GM19468 (cell line): ENCODE measurements around the gene BCL2.
A peak's percentile ranks its signal among the peaks of the same experiment; 100 is the strongest.
"Not testable (repeated sequence)": the region's sequence is repeated elsewhere in the genome, so short reads cannot be mapped to it uniquely, and the experiment has no call there.

ENCODE experiments used
- ATAC-seq: cut with Tn5 transposase; IDR thresholded peaks from one replicate; pipeline ENCODE4 v1.9.1; 2021; ENCODE audit warnings: mild to moderate bottlenecking, moderate library complexity, moderate number of reproducible peaks; ENCODE audit not compliant: unreplicated experiment; ENCODE audit errors: extremely low read depth

The BCL2 gene

DNA sequence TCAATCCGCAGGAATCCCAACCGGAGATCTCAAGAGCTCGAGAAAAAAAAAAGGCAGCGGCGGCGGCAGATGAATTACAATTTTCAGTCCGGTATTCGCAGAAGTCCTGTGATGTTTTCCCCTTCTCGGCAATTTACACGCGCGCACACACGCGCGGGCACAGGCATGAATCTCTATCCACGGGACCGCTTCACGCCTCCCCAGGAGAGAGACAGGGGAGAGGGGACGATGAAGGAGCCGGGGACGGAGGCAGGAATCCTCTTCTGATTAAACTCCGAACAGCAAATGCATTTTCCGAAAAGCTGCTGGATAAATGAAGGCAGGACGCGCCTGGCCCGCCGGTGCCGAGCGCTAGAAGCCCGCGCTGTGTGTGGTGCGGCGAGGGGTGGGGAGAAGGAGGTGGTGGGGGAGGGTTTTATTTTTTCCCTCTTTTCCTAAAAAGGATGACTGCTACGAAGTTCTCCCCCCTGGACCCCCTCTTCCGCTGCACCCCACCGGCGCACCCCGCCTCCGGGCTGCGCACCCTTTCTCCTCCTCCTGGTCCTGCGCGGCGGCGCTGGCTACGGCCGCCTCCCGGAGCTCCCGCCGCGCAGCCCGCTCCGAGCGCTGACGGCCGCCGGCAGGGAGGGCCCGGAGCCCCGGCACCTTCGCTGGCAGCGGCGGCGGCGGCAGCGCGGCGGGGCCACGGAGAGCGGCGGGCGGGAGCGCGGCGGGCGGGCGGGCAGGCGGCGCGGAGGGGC is at the start of gene BCL2:
Gene BCL2, minus strand, starts transcription at position 387 of the 740 bp plus-strand sequence.
- ATAC-seq, result peak; percentile 2

DNA sequence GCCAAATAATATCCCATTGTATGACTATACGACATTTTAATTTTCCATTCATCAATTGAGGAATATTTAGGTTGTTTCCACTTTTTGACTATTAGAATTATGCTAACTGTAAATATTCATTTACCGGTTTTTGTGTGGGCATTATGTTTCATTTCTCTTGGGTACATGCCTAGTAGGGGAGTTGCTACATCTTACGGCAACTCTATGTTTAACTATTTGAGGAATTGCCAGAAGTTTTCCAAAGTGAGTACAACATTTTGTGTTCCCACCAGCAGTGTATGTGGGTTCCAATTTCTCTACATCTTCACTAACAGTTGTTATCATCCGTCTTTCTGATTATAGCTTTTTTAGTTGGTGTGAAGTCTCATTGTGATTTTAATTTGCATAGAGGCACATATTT is 49.0 kb upstream of the BCL2 start:
- no peak for ATAC-seq

GRCh38 chr18:63367053-63367953 is 47.7 kb upstream of the BCL2 start, which contains the start of gene KDSR:
Gene KDSR (minus strand): TSS chr18:63367206. CDS start chr18:63367118, 88 bp downstream.
- peak; percentile 78 for ATAC-seq

GRCh38 chr18:63366213-63367052 is 46.9 kb upstream of the BCL2 start:
- ATAC-seq, result no peak

- ATAC-seq, result no peak
Measured at GRCh38 chr18:63365876-63366212, 46.3 kb upstream of the BCL2 start.

GRCh38 chr18:63363951-63364350 is 44.4 kb upstream of the BCL2 start:
- no peak for ATAC-seq

DNA sequence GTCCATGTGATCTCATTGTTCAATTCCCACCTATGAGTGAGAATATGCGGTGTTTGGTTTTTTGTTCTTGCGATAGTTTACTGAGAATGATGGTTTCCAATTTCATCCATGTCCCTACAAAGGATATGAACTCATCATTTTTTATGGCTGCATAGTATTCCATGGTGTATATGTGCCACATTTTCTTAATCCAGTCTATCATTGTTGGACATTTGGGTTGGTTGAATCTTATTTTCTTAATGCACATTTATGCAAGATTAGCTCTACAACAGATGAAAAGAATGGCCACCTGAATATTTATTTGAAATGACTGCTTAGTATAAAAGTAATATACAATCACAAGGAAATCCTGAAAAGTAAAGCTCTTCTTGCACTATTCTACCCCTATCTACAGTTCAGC is 43.9 kb upstream of the BCL2 start:
- ATAC-seq, result not testable (repeated sequence)

DNA sequence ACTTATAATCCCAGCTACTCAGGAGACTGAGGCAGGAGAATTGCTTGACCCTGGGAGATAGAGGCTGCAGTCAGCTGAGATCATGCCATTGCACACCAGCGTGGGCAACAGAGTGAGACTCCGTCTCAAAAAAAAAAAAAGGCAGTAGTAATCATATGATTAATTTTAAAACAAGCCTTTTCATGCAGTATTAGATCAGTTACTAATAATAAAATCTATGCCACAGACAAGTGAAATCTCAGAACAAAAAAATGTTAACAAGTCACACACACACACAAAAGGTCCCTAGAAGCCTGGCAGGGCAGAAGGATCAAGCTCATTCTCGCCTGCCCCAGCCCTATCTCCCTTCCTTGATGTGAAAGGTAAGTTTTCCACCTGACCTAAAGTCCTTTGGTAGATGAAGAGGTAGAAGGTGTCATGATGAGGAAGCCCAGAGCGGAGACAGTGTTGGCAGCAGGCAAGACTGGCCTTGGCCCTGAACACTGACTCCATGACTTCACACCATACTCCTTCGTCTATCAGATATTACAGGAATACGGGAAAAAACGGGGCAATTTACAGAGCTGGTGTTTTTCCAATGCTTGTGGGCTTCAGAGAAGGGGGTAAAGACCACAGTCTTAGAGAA is 36.8 kb upstream of the BCL2 start:
- no peak for ATAC-seq

DNA sequence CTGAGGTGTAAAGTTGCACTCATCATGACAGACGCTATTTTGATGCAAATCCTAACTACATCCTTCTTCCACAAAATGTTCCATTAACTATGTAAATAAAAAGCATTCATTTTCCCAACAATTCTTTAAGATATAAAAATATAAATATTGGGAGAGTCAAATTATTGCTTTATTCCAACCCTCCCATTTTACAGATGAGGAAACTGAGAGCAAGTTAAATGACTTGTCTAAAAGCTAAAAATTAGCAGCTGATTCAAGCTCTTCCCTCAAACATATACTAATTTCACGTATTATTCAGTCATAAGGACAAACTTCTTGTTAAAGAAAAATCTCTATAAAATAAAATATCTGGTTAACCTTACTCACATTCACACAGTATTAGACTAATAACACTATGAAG is 30.7 kb upstream of the BCL2 start:
- ATAC-seq, result no peak

GRCh38 chr18:63348508-63349136 is 29.1 kb upstream of the BCL2 start:
- ATAC-seq, result no peak

DNA sequence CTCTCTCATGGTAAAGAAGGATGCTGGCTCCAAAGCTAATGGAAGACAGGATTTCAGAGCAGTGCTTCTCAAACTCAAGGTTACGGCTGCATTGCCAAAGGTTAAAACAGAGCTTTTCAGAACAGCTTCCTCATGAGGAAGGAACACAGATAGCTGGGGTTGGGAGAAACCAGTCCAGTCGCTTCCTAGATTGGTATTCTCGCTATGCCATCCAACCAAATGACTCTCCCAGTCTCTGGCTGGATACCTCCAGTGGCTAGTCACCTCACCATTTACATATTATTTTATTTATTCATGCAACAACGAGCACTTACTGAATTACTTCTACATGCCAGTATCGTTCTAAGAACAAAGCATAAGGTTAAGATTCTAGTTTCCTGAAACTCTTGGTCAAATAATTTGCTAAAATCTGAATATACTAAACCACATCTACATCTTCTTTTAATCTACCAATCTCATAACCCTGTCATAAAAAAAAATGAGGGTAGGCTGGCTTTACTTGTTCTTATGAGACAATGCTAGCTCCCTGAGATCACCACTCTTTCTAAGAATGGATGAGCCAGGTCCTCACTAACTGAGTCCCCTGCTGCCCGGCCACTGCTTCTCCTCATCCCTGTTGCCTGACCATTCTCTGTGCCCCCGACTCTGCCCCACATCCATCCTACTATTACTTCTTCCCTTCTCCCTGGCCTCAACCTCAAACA is 27.1 kb upstream of the BCL2 start:
- no peak for ATAC-seq

DNA sequence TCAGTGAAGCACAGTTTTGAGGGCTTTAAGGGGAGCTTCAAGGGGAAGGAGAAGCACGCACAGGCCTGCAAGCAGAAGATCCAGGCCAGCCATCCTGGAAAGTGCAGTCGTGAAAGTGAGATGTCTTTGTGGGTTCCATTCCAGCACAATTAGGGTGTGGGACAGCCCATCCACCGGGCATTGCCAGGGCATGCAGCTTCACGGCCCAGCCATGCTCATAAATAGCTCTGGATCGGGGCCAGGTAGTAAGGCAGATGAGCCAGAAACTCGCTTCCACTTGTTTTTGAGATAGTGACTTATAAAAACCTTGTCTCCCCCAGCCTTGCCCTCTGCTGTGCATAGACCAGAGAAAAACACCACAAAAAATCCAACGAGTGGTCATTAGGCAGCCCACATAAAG is 26.5 kb upstream of the BCL2 start:
- ATAC-seq, result no peak

DNA sequence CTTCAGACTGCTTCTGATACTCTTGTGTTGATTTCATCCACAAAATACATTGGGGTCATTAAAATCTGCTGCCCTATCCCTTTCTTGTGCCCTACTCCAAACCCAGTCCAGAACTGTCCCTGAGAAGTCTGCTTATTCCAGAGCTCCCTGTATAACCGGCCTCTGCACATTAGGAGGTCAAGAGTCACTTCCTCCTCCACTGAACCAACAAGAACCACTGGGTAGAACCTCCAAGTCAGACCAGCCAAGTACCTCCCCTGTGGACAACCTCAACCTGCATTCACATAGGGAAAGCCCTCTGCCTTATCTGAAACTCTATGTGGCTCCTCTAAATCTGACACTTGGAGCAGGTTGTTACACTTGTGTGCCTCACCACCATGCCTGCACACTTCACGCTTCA is 25.3 kb upstream of the BCL2 start:
- ATAC-seq, result no peak

- no peak for ATAC-seq
Measured at GRCh38 chr18:63344263-63344662, 24.7 kb upstream of the BCL2 start.

- ATAC-seq, result no peak
Measured at GRCh38 chr18:63342206-63342605, 22.6 kb upstream of the BCL2 start.

- no peak for ATAC-seq
Measured at GRCh38 chr18:63339920-63340484, 20.4 kb upstream of the BCL2 start.

GRCh38 chr18:63336366-63337099 is 17.0 kb upstream of the BCL2 start:
- no peak for ATAC-seq

- ATAC-seq, result no peak
Measured at GRCh38 chr18:63331105-63331504, 11.5 kb upstream of the BCL2 start.
